Activated effector memory CD4-positive, alpha-beta T cell treated with Interleukin-2 at 50 U/mL for 16 hours (primary cell): ENCODE data around the gene HSPBP1.

Experiments used
- DNase-seq: peaks from one replicate; pipeline ENCODE4 v3.0.0-alpha.2; 2020

The HSPBP1 gene

GRCh38 chr19:55252760-55253663 lies 26.9 kb downstream of the HSPBP1 start:
- DNase-seq = no peak

- DNase-seq = peak; percentile 46
Observed at GRCh38 chr19:55251341-55252081, 28.4 kb downstream of the HSPBP1 start.

DNA sequence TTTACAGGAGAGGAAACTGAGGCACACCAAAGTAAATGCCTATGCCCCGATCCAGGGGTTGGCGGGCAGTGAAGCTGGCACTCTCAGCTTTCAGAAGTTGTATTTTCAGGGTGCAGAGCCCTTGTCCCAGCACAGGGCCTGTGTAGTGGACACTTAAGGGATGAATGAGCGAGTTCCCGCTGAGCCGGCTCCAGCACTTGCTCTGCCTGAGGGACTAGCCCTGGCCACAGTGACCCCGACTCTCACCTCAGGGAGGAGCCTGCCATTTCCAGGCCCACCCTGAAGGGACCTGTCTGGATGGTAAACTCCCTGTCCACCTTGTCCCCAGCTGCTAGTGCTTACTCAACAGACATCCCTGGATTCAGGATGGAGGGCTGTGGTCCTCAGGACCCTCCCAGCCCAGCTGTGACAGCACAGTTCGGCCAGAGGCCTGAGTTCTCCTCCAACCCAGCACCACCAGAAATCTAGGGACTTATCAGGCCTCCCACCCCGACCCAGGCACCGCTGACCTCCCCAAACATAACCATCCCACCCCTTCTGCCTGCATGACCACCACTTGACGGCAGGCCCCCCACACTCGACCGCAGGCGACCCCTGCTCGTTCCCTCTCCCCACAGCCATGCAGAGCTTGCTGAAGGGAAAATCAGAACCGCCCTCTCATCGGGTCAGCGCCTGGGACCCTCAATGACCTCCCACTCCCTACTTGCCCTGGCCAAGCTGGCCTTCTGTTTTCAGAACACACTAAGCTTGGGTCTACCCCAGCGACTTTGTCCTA lies 29.5 kb downstream of the HSPBP1 start:
- DNase-seq = no peak

DNA sequence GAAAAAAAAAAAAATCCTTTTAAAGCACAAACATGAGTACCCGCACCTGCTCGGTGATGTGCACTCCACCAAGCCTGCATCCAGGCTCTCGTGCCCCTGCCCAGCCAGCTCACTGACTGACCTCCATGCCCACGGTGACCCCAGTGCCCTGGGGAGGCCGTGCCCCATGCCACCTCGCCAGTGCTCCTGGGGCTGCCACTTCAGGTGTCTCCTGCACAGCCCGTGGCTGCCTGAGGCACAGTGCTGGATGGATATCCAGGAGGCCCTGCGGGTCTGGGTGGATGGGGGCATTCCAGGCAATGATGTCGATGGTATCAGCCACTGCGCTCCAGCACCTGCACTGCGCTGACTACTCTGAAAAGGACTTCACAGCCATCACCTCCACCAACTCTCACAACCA lies 30.1 kb downstream of the HSPBP1 start:
- no peak for DNase-seq

DNA sequence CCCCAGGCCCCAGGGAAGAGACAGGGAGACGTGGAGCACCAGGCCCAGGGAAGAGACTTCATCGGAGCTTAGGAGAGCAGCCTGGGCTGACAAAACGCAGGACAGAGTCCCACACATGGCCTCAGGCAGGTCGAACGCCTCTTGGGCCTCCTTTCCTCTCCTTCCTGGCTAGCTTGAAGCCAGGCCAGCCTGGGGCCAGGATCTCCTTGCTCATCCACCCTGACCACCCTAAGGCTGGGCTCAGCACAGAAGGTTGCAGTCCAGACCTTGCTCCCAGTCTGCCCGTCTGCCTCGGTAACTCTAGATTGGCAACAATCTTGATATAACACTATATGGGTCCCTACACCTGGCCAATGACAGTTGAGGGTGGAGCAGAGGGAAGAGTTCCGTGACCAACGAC lies 31.2 kb downstream of the HSPBP1 start:
- DNase-seq = no peak

- DNase-seq = no peak
Observed at GRCh38 chr19:55248166-55248675, 31.7 kb downstream of the HSPBP1 start.

- DNase-seq = no peak
Observed at GRCh38 chr19:55247621-55248099, 32.2 kb downstream of the HSPBP1 start.

DNA sequence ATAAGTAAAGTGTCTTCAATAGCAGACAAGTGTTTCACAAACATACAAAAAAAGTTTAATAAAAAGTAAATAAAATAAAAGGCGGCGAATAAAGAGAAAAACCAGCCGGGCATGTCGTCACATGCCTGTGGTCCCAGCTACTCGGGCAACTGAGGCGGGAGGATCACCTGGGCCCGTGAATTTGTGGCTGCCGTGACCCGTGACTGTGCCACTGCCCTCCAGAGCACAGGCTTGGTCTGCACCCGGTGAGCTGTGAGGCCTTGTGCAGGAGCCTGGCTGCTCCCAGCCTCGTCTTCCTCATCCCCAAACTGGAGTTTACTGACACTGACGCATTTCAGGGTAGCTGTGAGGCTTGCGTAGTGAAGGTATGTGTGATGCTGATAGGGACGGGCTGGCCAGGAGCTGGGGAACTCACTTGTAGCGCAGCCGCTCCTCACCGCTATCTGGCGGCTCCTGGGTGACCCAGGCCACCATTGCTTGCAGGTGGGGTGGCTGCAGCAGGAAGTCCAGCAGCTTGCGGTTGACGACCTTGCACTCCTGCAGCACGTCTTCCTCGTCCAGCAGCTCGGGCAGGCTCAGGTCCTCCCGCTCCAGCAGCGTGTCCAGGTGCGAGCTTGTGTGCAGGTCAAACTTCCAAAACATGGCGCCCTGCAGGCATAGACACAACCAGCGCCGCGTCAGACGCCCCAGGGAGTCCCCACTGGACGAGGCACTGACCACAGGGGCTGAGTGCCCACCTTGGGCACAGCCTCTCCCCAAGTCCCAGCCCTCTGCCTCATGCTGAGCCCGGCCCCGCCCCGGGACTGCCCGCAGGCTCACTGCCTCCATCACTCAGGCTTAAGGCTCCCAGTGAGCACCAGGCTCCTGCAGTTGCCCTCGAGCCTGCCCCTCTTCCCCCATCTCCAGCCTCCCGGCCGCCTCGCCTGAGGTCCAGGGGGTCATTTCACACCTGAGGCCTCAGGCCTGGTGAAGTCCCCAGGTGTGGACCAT lies 33.2 kb downstream of the HSPBP1 start:
- no peak for DNase-seq

DNA sequence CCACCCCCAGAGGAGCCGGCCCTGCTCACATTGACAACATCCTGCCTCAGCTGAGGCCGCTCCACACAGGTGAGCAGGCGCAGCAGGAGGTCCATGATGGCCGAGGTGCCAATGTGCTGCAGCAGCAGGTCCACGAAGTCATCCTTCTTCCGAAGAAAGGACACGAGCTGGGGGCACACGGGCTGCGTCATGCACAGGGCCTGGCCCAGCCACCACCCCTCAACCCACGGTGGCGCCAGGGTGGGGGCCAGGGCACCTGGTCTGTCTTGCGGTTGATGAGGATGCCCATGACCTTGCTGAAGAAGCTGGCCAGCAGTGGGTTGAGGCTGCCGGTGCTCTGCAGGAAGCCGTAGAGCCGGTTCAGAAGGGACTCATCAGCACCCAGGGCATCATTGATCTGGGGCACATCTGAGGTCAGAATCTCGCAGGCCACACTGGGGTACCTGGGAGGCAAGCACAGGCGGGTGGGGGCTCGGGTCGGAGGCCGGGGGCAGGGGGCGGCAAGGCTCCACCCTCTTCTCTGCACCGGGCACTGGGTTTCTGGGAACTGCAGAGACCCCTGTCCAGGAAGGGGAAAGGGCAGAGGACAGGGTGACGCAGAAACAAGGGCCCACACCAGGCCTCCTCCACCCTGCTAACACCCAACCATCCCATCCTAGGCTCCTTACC lies 34.5 kb downstream of the HSPBP1 start:
- DNase-seq = no peak

GRCh38 chr19:55244004-55244680 lies 35.8 kb downstream of the HSPBP1 start:
- no peak for DNase-seq

DNA sequence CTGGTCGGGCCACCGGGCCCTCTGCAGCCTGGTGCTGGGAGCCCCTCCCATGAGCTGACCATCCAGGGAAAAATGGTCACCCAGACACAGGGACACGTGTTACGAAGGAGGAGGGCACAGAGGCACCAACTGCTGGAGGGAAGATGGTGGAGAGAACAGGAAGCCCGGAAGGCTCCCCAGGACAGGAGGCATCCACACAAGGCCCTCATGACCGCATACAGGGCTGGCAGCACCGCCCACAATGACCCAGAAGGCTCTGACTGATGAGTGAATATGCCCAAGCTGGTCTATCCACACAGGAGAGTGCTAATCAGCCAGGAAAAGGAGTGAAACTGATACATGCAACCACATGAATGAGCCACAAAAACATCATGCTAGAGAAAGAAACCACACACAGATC lies 37.4 kb downstream of the HSPBP1 start:
- no peak for DNase-seq

DNA sequence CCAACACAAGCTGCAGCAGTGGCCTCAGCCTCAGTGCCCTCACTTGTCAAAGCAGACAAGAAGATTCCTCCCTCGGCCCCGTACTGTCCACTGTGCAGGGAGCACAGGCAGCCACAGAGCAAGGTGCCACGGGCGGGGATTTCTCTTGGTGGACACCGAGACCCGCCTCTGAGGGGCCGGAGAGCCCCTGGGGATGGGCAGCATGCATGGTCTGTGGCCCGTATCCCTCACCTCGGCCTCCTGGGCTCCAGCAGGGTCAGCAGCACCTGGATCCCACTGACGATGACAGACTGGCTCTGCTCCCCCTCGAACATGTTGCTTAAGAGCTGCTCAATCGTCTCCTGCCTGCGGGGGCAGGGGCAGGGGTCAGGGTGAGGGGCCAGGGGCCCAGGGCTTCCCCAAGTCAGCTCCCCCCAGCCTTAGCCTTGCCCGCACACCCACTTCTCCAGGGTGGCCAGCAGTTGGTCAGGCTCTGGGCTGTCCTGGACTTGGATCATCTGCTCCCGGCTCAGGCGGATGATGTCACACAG lies 37.9 kb downstream of the HSPBP1 start:
- no peak for DNase-seq

- no peak for DNase-seq
Observed at GRCh38 chr19:55241143-55241934, 38.6 kb downstream of the HSPBP1 start.

DNA sequence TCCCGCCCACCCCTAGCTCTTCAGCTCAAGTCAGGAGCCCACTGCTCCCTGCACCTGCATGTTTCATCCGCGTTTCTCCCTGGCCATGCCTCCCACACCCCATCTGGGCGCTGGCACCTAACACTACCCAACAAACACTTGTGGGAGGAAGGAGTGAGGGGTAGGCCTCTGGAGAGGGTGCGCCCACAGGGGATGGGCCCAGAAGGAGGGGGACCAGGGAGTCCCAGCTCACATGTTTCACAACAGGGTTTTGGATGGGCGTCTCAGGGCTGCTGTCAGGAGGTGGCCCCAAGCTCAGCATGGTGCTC lies 39.2 kb downstream of the HSPBP1 start:
- DNase-seq = no peak

DNA sequence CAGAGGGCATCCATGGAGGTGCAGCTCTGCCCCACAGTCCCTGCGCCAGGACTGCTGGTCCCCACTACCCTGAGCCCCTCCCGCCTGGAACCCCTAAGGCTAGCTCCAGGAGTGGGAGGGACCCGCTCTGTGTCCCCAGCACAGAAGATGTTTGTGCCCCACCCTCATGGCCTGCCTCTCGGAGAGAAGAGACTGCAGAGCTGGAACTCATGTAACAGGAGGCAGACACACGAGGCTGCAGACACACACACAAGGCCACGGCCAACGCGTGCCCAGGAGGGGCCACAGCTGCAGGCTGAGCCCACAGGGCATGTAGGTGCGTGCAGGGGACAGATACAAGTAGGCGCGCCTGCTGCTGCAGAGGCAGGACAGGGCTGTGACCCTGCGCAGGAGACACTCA lies 40.9 kb downstream of the HSPBP1 start:
- DNase-seq = no peak

- no peak for DNase-seq
Observed at GRCh38 chr19:55238030-55238429, 41.9 kb downstream of the HSPBP1 start.

DNA sequence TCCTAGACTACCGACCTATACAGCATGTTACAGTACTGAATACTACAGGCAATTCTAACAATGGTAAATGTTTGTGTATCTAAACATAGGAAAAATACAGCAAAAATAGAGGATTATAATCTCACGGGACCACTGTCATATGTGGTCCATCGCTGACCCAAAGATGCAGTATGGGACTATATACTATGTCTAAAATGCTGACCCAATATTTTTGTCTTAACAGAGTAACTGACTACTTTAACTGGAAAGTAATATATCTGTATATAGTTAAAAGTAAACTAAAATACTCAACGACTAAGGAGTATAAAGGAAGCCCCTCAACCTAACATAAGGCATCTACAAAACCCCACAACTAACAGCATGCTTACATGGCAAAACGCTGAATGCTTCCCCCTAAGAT lies 46.9 kb downstream of the HSPBP1 start:
- no peak for DNase-seq

DNA sequence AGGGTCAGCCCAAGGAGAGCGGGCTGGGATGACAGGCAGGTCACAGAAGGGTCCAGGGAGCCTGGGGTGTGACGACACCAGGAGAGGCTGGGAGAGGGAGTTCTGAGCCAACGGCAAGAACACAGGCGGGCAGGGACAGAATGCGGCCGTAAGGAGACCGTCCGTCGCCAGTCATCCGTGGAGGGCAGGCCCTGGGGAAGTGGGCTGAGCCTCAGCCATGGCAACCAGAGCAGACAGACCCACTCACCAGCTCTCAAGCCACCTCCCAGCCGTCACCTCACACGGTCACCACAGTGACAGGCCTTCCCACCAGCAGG lies 47.7 kb downstream of the HSPBP1 start:
- no peak for DNase-seq

- DNase-seq = no peak
Observed at GRCh38 chr19:55231391-55232285, 48.3 kb downstream of the HSPBP1 start.
